Dermis microvascular lymphatic vessel endothelial cell (primary cell): ENCODE measurements around the gene IQCE. TPM values are rescaled to one million over a fixed set of nuclear protein-coding genes. Genes with fewer than 3 reads are reported as not detected.
A peak's percentile ranks its signal among the peaks of the same experiment; 100 is the strongest.

ENCODE experiments used
- DNase-seq, 2 donors: peaks; one replicate each; pipeline versions ENCODE4 v3.0.0 to v3.0.0-alpha.2; 2010; ENCODE audit warnings: low read depth in 2 of 2
- total RNA-seq: library from RNA; depleted of rRNA; stranded (reverse); fragments of >200 nt; gene quantifications from 2 replicates; pipeline ENCODE4 v1.2.1, GENCODE V29; 2014

Gene IQCE
- total RNA-seq, 1 donor from 2014 or later: 5.9 TPM

- no peak for DNase-seq
Observed at GRCh38 chr7:2644562-2645273, 85.9 kb downstream of the IQCE start.

GRCh38 chr7:2645274-2645868 lies 86.6 kb downstream of the IQCE start:
- DNase-seq: peak in 1 of 2 donors; percentile 39

- DNase-seq: no peak
Observed at GRCh38 chr7:2646336-2646679, 87.5 kb downstream of the IQCE start.

- DNase-seq: no peak
Observed at GRCh38 chr7:2646680-2647571, 88.1 kb downstream of the IQCE start.

- DNase-seq: no peak
Observed at GRCh38 chr7:2647594-2648172, 88.9 kb downstream of the IQCE start.

GRCh38 chr7:2649139-2649838 lies 90.5 kb downstream of the IQCE start:
- DNase-seq: no peak

GRCh38 chr7:2649991-2650390 lies 91.2 kb downstream of the IQCE start:
- no peak for DNase-seq

- no peak for DNase-seq
Observed at GRCh38 chr7:2650451-2650850, 91.7 kb downstream of the IQCE start.

GRCh38 chr7:2651336-2651735 lies 92.6 kb downstream of the IQCE start:
- peak in 1 of 2 donors; percentile 52 for DNase-seq

- no peak for DNase-seq
Observed at GRCh38 chr7:2651847-2652735, 93.3 kb downstream of the IQCE start.

- DNase-seq: no peak
Observed at GRCh38 chr7:2652736-2653060, 93.9 kb downstream of the IQCE start.

- no peak for DNase-seq
Observed at GRCh38 chr7:2654059-2654458, 95.3 kb downstream of the IQCE start.

- DNase-seq: no peak
Observed at GRCh38 chr7:2655870-2656614, 97.3 kb downstream of the IQCE start.

GRCh38 chr7:2657208-2657607 lies 98.4 kb downstream of the IQCE start:
- no peak for DNase-seq

GRCh38 chr7:2657920-2658671 lies 99.3 kb downstream of the IQCE start:
- no peak for DNase-seq

GRCh38 chr7:2658941-2659340 lies 100.2 kb downstream of the IQCE start:
- no peak for DNase-seq

GRCh38 chr7:2659556-2660358 lies 101.0 kb downstream of the IQCE start:
- DNase-seq: no peak

GRCh38 chr7:2660359-2661095 lies 101.7 kb downstream of the IQCE start:
- no peak for DNase-seq
